HEK293T (cell line): ENCODE results near the gene HMCES.

Experiments
- NFRKB ChIP-seq: fragments of 450-650 bp; IDR thresholded peaks from 2 replicates; pipeline ENCODE4 v1.6.1; 2016; ENCODE audit warnings: mild to moderate bottlenecking, moderate library complexity
- SP1 ChIP-seq: fragments of 450-650 bp; IDR thresholded peaks from 2 replicates; pipeline ENCODE4 v1.6.1; 2017

- TF ChIP-seq SP1 (no peak), NFRKB (no peak)
Observed at GRCh38 chr3:129347458-129347845, 68.8 kb downstream of the HMCES start.
